ENCODE results near the gene UBN1.

The UBN1 gene

GRCh38 chr16:4846901-4847773 lies at the start of gene UBN1, which contains the start of gene GLYR1:
TSS of gene UBN1 (plus strand) at chr16:4847481. CDS start at chr16:4852918, 5,437 bp downstream.
TSS of gene GLYR1 (minus strand) at chr16:4847288. CDS start at chr16:4847265, 23 bp downstream.
- peak; percentile 99 for DNase-seq

GRCh38 chr16:4797805-4798252 lies 49.5 kb upstream of the UBN1 start:
- no peak for DNase-seq

GRCh38 chr16:4798456-4798855 lies 48.8 kb upstream of the UBN1 start:
- no peak for DNase-seq

GRCh38 chr16:4799171-4799855 lies 48.0 kb upstream of the UBN1 start:
- no peak for DNase-seq

- peak; percentile 67 for DNase-seq
Measured at GRCh38 chr16:4800290-4801041, 46.8 kb upstream of the UBN1 start.

- no peak for DNase-seq
Measured at GRCh38 chr16:4801051-4801961, 46.0 kb upstream of the UBN1 start.

GRCh38 chr16:4801962-4802658 lies 45.2 kb upstream of the UBN1 start, which contains the start of gene ROGDI:
TSS of gene ROGDI (minus strand) at chr16:4802633. CDS start at chr16:4802571, 62 bp downstream.
- DNase-seq: peak; percentile 96

GRCh38 chr16:4802659-4803287 lies 44.5 kb upstream of the UBN1 start:
- DNase-seq: peak; percentile 96

GRCh38 chr16:4803401-4803844 lies 43.9 kb upstream of the UBN1 start:
- no peak for DNase-seq

GRCh38 chr16:4803898-4804762 lies 43.2 kb upstream of the UBN1 start:
- no peak for DNase-seq

- DNase-seq: no peak
Measured at GRCh38 chr16:4805231-4805630, 42.0 kb upstream of the UBN1 start.

GRCh38 chr16:4806280-4806679 lies 41.0 kb upstream of the UBN1 start:
- no peak for DNase-seq

GRCh38 chr16:4811242-4811641 lies 36.0 kb upstream of the UBN1 start:
- DNase-seq: peak; percentile 35

GRCh38 chr16:4811773-4812172 lies 35.5 kb upstream of the UBN1 start:
- peak; percentile 41 for DNase-seq

- DNase-seq: peak; percentile 38
Measured at GRCh38 chr16:4813251-4814003, 33.9 kb upstream of the UBN1 start.

GRCh38 chr16:4814046-4814445 lies 33.2 kb upstream of the UBN1 start:
- DNase-seq: peak; percentile 34

- no peak for DNase-seq
Measured at GRCh38 chr16:4814542-4815173, 32.6 kb upstream of the UBN1 start.

GRCh38 chr16:4820652-4821051 lies 26.6 kb upstream of the UBN1 start:
- DNase-seq: no peak
